NCI-H345 treated with DMSO at 0.1 percent for 48 hours (cell line): ENCODE measurements around the gene TGFBR3L.

Experiments
- DNase-seq: peaks from one replicate; lab custom pipeline; 2025; ENCODE audit not compliant: unreplicated experiment; lab: John Stamatoyannopoulos, UW

The TGFBR3L gene

DNA sequence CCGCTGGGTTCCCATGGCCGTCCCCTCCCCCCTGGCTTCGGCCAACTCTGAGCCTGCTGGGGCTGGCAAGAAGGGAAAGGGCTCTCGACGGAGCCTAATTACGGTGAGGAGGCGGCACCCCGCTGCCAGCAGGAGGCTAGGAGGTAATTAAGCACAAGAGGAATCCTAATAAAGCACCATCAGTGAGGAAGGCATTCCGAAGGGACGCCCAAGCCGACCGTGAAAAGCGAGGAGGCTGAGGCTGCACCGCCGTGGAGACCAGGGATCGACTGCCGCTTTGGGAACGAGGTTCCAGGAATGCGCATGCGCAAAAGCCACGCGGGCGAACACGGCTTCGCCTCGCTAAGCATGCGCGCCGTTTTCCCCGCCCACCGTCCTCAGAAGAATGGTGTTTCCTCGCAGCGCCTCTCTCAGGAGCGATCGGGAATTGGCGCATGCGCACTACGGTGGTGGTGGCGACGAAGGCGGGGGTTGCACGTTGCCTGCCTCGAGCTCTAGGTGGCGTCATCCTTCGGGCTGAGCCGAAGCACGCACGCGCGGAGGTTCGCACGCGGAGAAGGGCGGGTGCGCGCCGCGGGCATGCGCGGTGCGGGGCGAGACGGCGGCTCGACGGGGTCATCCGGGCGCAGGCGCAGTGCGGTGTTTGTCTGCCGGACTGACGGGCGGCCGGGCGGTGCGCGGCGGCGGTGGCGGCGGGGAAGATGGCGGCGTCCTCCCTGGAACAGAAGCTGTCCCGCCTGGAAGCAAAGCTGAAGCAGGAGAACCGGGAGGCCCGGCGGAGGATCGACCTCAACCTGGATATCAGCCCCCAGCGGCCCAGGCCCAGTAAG is 11.2 kb upstream of the TGFBR3L start, which contains the start of gene MAP2K7:
Gene MAP2K7 (plus strand): TSS at position 634 of the 830 bp plus-strand sequence. CDS start 68 bp downstream, at position 702.
- DNase-seq: peak; percentile 98

DNA sequence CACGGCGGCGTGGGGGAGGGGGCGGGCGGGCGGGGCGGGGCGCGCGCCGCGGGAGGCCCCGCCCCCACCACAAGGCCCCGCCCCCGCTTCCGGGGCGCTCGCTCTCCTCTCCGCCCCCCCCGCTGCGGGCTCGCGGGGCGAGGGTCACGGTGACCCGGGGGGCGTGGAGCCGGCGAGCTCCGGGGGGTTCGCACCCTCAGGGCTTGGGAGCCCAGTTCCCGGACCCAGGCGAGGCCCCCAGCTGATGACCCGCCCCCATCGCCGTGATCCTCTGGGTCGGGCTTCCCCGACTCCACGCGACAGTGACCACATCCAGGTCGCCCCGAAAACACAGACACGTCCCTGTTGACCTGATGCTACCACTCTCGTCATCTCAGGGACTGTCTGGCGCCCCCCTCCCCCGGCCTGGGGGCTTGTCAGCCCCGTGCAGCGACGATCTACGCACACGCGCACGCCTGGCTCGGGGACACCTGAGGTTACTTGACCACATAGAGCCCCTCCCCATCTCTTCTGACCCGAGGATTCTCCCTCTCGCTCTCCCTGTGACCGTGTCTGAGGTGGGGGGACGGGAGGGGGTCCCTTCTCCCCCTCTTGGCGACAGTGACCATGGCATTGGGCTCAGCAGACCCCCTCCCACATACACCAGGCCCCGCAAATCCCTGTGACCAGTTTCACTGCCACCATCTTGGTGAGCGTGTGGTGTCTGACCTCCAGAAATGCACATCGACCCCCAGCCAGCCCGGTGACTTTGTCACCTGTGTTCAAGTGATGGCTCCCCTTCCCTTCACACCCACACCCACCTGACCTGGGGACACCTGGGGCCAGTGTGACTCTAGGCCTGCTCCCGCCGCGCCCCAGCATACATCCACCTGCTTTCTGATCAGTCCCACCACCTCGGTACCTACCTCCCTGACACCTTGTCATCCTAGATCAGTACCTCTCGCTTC is 10.3 kb upstream of the TGFBR3L start:
- DNase-seq: no peak

DNA sequence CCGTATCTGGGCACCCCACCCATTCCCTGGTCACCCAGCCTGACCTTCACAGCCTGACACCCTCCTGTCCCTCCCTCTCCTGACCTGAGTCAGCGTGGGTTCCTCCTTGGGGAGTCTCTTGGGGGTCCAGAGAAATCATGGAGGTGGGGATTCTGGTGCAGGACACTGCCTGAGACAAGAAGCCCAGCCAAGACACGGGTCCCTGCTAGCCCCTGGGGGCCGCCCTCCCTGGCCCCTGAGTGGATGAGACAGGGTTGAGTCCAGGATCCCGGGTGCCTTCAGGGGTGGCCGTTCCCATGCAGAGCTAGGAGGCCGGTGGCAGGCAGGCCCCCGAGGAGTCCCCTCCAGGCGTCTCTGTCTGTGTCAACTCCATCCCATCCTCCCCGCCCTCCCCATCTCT is 9.4 kb upstream of the TGFBR3L start:
- no peak for DNase-seq

DNA sequence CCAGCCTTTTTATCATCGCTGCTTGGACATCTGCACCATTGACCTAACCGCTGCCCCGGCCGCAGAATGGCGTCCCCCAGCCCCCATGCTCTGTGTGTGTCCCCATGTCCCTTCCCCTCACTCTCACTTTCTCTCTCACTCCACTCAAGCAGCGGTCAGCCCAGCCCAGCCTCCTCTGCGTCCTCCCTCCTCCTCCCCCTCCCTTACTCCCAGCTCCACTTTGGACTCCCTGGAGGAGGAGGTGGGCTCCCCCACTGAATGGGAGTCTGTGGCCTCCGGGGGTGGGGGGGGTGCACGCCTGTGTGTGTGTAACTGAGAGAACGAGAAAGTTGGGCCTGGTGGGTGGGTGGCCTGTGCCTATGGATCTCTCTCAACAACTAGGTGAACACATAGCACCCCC is 8.8 kb upstream of the TGFBR3L start:
- DNase-seq: no peak

DNA sequence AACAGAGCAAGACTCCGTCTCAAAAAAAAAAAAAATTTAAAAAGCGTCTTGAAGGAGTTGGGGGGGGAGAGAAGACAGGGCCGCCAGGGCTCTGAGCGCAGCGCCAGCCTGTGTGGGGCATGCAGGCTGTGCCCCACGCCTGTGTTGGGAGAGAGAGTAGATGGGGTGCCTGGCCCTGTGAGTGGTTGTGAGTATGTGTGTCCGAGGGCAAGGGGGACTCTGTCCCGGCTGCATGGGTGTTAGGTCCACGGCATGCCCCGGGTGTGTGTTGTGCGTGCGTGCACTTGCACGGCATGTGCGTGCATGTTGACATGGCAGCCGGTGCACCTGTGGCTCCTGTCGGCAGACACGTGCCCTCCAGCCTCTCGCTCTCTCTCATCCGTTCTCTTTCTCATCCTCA is 7.5 kb upstream of the TGFBR3L start:
- DNase-seq: no peak

DNA sequence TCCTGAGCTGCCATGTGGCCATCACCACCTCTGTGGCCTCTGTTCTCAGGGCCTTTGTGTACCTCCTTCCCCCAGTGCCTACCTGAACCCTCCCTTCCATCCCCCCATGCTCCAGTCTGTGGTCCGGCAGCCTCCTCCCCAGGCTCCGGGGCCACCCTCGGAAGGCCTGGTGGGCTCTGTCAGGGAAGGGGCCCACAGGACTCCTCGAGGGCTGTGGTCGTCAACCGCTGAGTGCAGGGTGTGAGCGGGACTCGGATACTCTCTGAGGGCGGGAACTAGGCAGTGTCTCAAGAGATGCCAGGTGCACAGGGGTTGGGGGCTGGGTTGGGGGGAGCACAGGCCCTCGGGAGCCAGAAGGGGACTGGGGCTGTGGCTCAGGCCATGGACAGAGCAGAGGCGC is 7.1 kb upstream of the TGFBR3L start:
- no peak for DNase-seq

DNA sequence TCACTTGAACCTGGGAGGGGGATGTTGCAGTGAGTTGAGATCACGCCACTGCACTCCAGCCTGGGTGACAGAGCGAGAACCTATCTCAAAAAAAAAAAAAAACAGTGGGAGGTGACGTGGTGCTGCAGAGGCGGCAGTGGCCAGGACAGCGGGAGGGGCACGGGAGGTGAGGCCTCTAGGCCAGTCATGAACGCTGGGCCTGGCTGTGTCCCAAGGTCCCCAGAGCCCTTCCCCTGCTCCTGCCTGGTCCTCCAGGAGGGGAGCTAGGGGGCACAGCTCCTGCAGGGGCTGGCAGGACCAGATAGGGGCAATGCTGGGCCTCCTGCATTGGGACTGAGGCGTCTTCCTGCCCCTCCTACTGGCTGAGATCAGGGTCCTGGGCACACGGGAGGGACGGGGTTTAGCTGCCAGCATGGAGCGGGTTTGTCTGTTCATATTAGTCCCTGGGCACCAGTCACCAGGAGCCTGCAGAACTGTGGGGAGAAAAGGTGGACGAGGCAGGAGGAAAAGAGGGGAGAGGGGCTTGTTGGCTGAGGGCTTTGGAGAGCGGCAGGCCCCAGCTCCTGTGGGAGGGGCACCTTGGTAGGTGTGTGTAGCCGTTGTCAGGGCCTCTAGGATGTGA is 6.4 kb upstream of the TGFBR3L start:
- no peak for DNase-seq

DNA sequence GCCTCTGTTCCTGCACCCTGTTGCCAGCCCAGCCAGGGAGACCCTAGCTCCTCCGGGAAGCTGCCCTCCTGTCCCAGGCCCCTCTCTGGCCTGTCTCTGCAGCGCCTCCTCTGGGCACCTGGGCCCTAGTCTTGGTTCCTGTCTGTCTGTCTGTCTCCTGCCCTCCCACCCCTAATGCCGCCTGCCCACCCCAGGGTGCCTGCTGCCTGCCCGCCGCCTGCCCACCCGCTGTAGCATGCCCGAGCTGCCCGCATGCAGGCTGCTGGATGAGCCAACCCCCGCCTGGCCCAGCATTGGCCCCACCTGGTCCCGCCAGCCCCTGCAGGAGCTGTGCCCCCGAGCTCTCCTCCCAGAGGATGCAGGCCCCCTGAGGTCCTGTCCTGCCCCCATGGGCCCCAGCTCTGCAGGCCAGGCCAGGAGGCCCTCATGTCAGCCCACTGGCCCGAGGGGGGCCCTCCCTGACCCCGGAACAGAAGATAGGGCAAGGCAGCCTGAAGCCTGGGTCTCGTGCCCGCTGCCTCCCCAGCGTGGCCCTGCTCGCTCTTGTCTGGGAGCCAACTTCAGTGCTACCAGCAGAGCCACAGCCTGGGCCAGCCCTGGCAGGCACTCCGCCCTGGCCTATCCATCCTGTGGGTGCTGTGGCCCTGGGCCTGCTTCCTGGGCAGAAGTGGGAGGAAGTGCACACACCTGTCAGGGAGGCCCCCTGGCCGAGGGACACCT is 5.7 kb upstream of the TGFBR3L start:
- DNase-seq: no peak

DNA sequence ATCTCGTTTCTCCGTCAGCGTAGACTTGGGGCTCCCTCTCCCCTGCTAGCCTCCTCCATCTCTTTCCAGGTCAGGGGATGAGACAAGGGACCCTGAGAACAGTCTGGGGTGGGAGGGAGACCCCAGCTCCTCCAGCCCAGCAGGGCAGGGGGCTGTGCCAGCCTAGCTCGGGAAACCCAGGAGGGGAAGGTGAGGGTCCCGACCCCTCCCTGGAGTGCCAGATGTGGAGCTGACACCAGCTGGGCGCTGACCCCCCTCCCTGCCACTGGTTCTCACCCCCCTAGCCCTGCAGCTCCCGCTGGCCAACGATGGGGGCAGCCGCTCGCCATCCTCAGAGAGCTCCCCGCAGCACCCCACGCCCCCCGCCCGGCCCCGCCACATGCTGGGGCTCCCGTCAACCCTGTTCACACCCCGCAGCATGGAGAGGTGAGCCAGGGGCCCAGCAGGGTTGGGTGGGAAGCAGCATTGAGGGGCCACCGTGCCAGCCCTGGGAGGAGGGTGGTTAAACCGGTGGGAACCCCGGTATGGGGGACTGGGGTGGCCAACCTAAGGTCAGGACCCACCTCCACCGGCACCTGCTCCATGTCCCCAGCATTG is 5.1 kb upstream of the TGFBR3L start:
- no peak for DNase-seq

DNA sequence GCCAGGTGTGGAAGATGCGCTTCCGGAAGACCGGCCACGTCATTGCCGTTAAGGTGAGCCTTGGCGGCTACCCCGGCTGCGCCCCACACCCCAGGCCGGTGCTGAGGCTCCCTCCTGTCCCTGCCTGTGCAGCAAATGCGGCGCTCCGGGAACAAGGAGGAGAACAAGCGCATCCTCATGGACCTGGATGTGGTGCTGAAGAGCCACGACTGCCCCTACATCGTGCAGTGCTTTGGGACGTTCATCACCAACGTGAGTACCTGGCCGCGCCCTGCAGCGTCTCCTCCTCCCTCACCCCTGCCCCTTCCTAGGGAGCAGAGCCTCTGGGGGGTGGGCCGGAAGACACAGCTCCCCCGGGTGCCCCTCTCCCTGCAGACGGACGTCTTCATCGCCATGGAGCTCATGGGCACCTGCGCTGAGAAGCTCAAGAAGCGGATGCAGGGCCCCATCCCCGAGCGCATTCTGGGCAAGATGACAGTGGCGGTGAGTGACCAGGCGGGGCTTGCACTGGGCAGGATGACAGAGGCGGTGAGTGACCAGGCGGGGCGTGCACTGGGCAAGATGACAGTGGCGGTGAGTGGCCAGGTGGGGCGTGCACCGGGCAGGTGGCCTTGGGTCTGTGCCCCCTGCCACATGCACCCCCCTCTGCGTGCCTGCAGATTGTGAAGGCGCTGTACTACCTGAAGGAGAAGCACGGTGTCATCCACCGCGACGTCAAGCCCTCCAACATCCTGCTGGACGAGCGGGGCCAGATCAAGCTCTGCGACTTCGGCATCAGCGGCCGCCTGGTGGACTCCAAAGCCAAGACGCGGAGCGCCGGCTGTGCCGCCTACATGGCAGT is 4.1 kb upstream of the TGFBR3L start:
- no peak for DNase-seq

DNA sequence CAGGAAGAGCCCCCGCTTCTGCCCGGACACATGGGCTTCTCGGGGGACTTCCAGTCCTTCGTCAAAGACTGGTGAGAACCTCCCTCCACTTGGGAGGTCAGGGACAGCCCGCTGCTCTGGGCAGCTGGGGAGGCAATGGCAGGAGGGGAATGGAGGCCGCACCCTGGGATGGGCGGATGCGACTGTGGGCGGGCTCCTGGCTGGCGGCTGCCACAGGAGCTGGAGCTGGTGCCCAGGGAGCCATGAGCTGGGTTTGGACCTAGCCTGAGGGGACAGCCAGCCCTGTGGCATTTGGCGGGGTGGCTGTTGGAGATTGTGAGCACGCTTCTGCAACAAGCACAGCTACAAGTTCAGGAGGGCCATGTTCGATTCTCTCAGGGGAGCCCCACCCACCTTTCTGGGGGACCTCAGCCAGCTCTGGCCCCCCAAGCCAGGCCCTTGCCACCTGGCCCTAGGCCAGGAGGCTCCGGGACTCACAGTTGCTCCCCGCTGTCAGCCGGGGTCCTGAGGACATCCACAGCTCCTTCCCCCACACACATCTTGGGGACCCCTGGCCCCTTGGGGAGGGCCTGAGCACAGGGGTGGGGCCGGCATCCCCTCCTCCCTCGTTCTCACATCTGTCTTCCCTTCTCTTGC is 3.0 kb upstream of the TGFBR3L start:
- no peak for DNase-seq

DNA sequence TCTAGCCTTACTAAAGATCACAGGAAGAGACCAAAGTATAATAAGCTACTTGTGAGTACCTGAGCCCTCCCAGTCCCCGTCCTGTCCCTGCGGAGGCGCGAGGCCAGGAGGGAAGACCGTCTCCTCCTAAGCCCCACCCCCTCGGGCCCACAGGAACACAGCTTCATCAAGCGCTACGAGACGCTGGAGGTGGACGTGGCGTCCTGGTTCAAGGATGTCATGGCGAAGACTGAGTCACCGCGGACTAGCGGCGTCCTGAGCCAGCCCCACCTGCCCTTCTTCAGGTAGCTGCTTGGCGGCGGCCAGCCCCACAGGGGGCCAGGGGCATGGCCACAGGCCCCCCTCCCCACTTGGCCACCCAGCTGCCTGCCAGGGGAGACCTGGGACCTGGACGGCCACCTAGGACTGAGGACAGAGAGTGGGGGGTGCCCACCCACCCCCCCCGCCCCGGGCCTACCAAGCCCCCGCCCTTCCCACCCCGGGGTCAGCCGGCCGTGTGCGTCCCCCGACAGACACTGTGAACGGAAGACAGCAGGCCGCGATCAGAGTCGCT is 2.4 kb upstream of the TGFBR3L start:
- DNase-seq: no peak

DNA sequence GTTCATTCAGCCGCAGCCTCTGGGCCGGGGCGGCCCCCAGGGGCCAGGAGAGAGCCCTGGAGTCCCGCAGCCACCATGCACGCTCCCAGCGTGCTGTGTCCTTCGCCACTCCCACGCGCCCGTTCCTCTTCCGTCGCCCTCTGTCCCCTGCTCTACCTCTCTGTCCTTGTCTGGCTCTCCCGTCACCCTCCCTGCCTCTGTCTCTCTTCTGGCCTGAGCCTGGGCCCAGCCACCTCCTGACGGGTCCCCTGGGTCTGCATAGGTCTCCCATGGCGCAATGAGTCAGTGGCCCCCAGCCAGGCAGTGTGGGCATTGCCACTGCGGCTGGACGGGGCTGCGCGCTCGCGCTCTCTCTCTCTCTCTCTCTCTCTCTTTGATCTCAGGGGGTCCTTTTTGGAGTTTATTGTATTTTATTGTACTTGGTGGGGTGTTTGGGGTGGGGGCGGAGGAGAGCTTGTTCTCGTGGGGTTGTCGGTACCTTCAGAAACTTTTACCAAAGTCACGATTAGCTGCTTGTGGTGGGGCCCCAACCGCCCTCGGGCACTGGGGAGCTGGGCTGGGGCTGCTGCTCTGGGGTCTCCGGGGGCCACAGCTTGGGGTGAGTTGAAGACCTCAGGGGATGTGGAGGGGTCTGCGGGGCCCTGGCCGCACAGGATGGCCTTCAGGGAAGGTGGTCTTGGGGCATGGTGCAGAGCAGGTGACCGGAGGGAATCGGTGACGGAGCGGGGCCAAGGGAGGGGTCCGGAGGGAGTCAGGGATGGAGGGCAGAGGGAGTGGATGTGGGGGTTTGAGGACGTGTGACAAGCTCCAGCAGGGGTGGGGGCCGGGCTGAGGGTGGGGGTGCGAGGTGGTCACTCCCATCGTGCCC is 1.7 kb upstream of the TGFBR3L start:
- no peak for DNase-seq

DNA sequence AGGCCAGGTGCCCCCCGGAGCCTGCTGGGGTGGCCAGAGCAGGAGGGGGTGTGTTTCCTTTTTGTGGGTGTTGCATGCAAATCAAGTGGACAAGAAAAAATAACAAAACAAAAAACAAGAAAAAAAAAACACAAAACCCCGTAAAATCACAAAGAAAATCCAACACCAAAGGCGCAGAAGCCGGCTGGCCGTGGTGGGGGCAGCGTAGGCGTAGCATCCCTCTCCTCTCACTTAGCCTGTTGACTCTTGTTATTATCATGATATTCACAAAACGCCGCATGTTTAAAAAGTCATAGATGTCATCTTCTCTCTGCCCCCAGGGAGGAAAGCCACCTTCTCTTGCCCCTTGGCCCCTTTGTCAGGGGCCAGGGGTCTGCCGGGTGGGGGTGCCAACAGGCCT is 978 bp upstream of the TGFBR3L start:
- DNase-seq: no peak

DNA sequence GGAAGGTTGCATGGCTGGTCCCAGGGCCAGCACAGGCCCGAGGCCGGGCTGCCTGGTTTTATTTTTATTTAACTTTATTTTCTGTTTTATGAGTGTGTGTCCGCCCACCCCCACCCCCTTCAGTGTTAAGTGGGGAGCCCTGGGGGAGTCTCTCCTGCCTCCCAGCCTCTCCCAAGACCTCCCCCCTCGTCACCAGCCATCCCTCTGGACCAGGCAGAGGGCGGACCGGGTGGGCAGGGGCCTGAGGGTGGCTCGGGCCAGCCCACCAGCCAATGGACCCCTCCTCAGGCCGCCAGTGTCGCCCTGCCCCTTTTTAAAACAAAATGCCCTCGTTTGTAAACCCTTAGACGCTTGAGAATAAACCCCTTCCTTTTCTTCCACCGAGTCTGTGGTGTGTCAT is 531 bp upstream of the TGFBR3L start:
- no peak for DNase-seq

DNA sequence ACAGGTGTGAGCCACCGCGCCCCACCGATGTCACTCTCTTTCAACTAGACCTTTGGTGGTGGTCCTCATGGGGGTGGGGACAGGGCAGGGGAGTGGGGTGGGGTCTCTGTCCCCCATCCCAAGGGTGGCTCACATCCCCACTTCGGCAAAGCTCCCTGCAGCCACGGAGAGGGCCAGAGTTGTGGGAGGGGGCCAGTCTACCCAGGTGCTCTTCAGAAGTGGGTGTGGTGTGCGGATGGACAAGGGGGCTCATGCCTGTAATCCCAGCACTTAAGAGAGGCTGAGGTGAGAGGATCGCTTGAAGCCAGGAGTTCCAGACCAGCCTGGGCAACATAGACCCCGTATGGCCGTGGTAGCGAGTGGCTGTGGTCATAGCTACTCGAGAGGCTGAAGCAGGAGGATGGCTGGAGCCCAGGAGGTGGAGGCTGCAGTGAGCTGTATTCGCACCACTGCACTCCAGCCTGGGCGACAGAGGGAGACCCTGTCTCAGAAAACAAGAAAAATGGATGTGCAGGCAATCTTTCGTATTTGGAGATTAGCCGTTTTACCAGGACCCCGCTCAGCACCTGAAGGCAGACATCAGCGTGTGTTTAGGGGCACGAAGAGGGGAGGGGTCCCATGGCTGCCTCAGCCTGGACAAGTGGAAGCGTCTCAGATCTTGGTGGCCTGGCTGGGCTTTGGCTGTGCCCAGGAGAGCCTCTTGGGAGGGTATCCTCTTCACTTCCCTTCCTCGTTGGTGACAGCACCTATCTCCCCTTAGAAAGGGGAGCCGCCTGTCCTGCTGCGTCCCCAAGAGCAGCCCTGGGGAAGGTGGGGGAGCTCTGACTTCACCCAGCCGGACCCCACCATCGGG is 846 bp downstream of the TGFBR3L start:
- no peak for DNase-seq
